OCI-LY1 (cell line): ENCODE measurements around the gene ZNF254.

ENCODE experiments used
- EZH2 ChIP-seq: fragments of 200-600 bp; sonication (generic), shearing (Covaris generic); IDR thresholded peaks from 2 replicates; pipeline ENCODE4 v1.8.0; 2017; ENCODE audit warnings: borderline replicate concordance, mixed run types, mild to moderate bottlenecking, antibody characterized with exemption, low read length, moderate library complexity, mixed read lengths
- TF ChIP-seq, protein P1 (sequence below): fragments of 200-600 bp; sonication (generic), shearing (Covaris generic); IDR thresholded peaks from 2 replicates; pipeline ENCODE4 v1.5.1; 2017; ENCODE audit warnings: mild to moderate bottlenecking, antibody characterized with exemption, low read length, moderate library complexity, mixed read lengths

DNA sequence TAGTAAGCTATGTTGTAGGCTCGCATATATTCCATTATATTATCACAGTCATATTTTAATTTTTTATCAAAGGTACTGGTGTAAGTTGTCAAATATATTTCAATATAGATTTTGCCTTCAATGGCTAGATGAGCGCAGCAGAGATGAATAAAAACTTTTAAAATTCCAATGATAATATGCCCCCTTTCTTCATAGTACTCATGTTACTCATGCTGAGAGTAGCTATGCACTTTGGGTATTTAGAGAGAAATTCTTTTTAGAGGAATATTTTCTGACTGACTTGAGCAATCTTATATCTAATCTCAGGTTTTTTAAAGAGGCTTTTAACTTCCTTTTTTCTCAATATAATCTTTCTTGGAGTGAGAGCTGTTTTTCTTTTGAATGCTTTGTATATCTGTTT lies 11.4 kb downstream of the ZNF254 start:
- TF ChIP-seq, protein P1, sequence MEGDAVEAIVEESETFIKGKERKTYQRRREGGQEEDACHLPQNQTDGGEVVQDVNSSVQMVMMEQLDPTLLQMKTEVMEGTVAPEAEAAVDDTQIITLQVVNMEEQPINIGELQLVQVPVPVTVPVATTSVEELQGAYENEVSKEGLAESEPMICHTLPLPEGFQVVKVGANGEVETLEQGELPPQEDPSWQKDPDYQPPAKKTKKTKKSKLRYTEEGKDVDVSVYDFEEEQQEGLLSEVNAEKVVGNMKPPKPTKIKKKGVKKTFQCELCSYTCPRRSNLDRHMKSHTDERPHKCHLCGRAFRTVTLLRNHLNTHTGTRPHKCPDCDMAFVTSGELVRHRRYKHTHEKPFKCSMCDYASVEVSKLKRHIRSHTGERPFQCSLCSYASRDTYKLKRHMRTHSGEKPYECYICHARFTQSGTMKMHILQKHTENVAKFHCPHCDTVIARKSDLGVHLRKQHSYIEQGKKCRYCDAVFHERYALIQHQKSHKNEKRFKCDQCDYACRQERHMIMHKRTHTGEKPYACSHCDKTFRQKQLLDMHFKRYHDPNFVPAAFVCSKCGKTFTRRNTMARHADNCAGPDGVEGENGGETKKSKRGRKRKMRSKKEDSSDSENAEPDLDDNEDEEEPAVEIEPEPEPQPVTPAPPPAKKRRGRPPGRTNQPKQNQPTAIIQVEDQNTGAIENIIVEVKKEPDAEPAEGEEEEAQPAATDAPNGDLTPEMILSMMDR: no peak
- TF ChIP-seq EZH2: no peak
